ENCODE results near the gene PLEKHA1. TPM values are rescaled to one million over a fixed set of nuclear protein-coding genes. Genes with fewer than 3 reads are reported as not detected.

Gene PLEKHA1
- total RNA-seq, 1 experiment from 2014 or later, result 30.6 TPM

- no peak overlapping the region for H3K9ac ChIP-seq (ENCODE audit: low read length)
- CTCF ChIA-PET, result no interaction called here
- intact Hi-C loops (cut with micrococcal nuclease), result no loop called here
- no peaks in the 10 kb centered on the region for H3K27me3 ChIP-seq (ENCODE audit: insufficient read depth, low read length)
- H3K4me2 ChIP-seq (ENCODE audit: low read length), result no peak overlapping the region
- no peaks in the 10 kb centered on the region for H3K9me3 ChIP-seq (ENCODE audit: control insufficient read depth in 1 of 2, insufficient read depth in 1 of 2, low read depth in 1 of 2, low read length in 2 of 2)
- no TSS peak for BruUV-seq (replicated peaks)
- H3K27ac ChIP-seq (ENCODE audit: low read depth, low read length), result no peak overlapping the region
- peaks cover 7 to 10% of the 10 kb centered on the region in 2 experiments for H3K36me3 ChIP-seq (ENCODE audit: control insufficient read depth in 1 of 2, insufficient read depth in 2 of 2, low read length in 2 of 2)
- H3K4me3 ChIP-seq (replicated peaks in 1 of 2; ENCODE audit: low read depth in 1 of 2, low read length in 2 of 2), result no peak overlapping the region
- POLR2A ChIA-PET, result no interaction called here
- H4K20me1 ChIP-seq (ENCODE audit: insufficient read depth), result no peaks in the 10 kb centered on the region
- no peak overlapping the region for H2AFZ ChIP-seq (ENCODE audit: low read depth, low read length, poor library complexity, severe bottlenecking)
- H3K79me2 ChIP-seq (ENCODE audit: insufficient read depth, low read length), result no peaks in the 10 kb centered on the region
- RAD21 ChIA-PET (ENCODE audit: low non-redundant PET in 1 of 2, low total read pairs in 2 of 2, uncharacterized antibody in 2 of 2, unreplicated experiment in 2 of 2), result no interaction called here
- H3K4me1 ChIP-seq (ENCODE audit: control insufficient read depth in 1 of 2, insufficient read depth in 2 of 2, low read length in 2 of 2), result no peaks in the 10 kb centered on the region
- DNase-seq (ENCODE audit: low read depth, low spot score) (no peak), ATAC-seq (no peak)
- no peaks in the 10 kb centered on the region for H3K9me2 ChIP-seq (ENCODE audit: insufficient read depth)
- TF ChIP-seq SRF (IDR thresholded peaks at IDR 0.05; ENCODE audit: low read depth) (no peak), RAD21 (IDR thresholded peaks at IDR 0.05; ENCODE audit: low read depth) (no peak), EZH2 (IDR thresholded peaks at IDR 0.05) (no peak), ZFX (IDR thresholded peaks at IDR 0.05) (no peak), POLR2A (IDR thresholded peaks at IDR 0.05; ENCODE audit: borderline replicate concordance, extremely low read depth, insufficient read depth, insufficient read length) (no peak), POLR2AphosphoS5 (IDR thresholded peaks at IDR 0.05; ENCODE audit: low read depth, low read length) (no peak), EZH2phosphoT487 (IDR thresholded peaks at IDR 0.05; ENCODE audit: borderline replicate concordance) (no peak), ZNF274 (IDR thresholded peaks at IDR 0.05; ENCODE audit: low read depth, low read length) (no peak), SP1 (IDR thresholded peaks at IDR 0.05; ENCODE audit: low read depth) (no peak), ZBTB33 (IDR thresholded peaks at IDR 0.05; ENCODE audit: extremely low read depth, insufficient replicate concordance, low read length) (no peak)
Observed at GRCh38 chr10:122421054-122421625, 46.6 kb downstream of the PLEKHA1 start.
